Lung (tissue), 12 donors: Measurements from ENCODE around the gene ACP5. TPM values are rescaled to one million over a fixed set of nuclear protein-coding genes. Genes with fewer than 3 reads are reported as not detected.

Source experiments
- ATAC-seq: fragments of 200-7000 bp; cut with Tn5 transposase; one replicate; pipeline ENCODE4 v1.9.1; 2020; ENCODE audit warnings: moderate number of reproducible peaks; ENCODE audit not compliant: insufficient read depth, low FRiP score
- DNase-seq, 3 donors: peaks; one replicate each; pipeline ENCODE4 v3.0.0-alpha.2; 2013 to 2017
- H3K27ac ChIP-seq, 2 donors: one replicate each; pipeline ENCODE4 v1.5.1; 2013; ENCODE audit warnings: mild to moderate bottlenecking in 2 of 2, moderate library complexity in 2 of 2, control low read depth in 1 of 2, inconsistent platforms in 1 of 2, low read depth in 1 of 2, low read length in 1 of 2
- H3K27me3 ChIP-seq, 3 donors: one replicate each; pipeline ENCODE4 v1.5.1; 2013; ENCODE audit warnings: low read length in 2 of 3; ENCODE audit not compliant: control insufficient read depth in 3 of 3, insufficient read depth in 3 of 3
- H3K36me3 ChIP-seq, 4 donors: one replicate each; pipeline ENCODE4 v1.5.1; 2013; ENCODE audit warnings: low read length in 4 of 4, mild to moderate bottlenecking in 1 of 4, moderate library complexity in 1 of 4; ENCODE audit not compliant: control insufficient read depth in 4 of 4, insufficient read depth in 4 of 4
- H3K4me1 ChIP-seq, 5 donors: one replicate each; pipeline ENCODE4 v1.5.1; 2013; ENCODE audit warnings: low read length in 5 of 5, mild to moderate bottlenecking in 2 of 5, moderate library complexity in 1 of 5; ENCODE audit not compliant: control insufficient read depth in 5 of 5, insufficient read depth in 5 of 5
- H3K4me3 ChIP-seq: one replicate; pipeline ENCODE4 v1.5.1; 2013; ENCODE audit warnings: mild to moderate bottlenecking, control low read depth, moderate library complexity
- H3K9ac ChIP-seq, 2 donors: one replicate each; pipeline ENCODE4 v1.5.1; 2013; ENCODE audit warnings: low read length in 2 of 2, control low read depth in 1 of 2; ENCODE audit not compliant: insufficient read depth in 1 of 2
- H3K9me3 ChIP-seq, 4 donors: one replicate each; pipeline ENCODE4 v1.5.1; 2013; ENCODE audit warnings: low read length in 3 of 4, mild to moderate bottlenecking in 1 of 4, moderate library complexity in 1 of 4; ENCODE audit not compliant: control insufficient read depth in 4 of 4, insufficient read depth in 3 of 4
- CTCF ChIP-seq: IDR thresholded peaks from 2 replicates; pipeline ENCODE4 v1.5.1; 2012; ENCODE audit warnings: mild to moderate bottlenecking; ENCODE audit errors: control extremely low read depth, extremely low read depth
- WGBS, 2 donors: extraction: QIAGEN DNeasy Blood & Tissue Kit; methylation state at CpG; one replicate each; pipeline ENCODE4 v1.1.7; 2013; 5-methylcytosine and 5-hydroxymethylcytosine counted together
- polyA plus RNA-seq, 2 donors: library from polyadenylated mRNA; stranded (reverse); fragments of 200-250 nt; gene quantifications; one replicate each; pipeline ENCODE4 v1.2.1, GENCODE V29; 2013
- total RNA-seq, 2 donors: library from RNA; depleted of rRNA in 1 of 2; stranded (reverse); fragments of >200 nt in 1 of 2; gene quantifications; one replicate each; pipeline ENCODE4 v1.2.1, GENCODE V29; 2014 to 2021
- donor health status: control.
- donor health status: control.
- donor health status: Bipolar disorder and iron deficiency.
- donor health status: healthy.
- donor health status: DM: yes; HTN: yes; CAD: no.

The ACP5 gene
- total and polyA plus RNA-seq, 4 donors: 22.5 to 301 (median 140) TPM

GRCh38 chr19:11530432-11530831, 47.0 kb downstream of the ACP5 start:
- H3K4me3 ChIP-seq: no peak overlapping the region
- H3K9me3 ChIP-seq: no peaks in the 10 kb centered on the region
- no peak for ATAC-seq
- peak; percentile 79 to 85 (median 84) for DNase-seq
- TF ChIP-seq CTCF: no peak
- H3K36me3 ChIP-seq: no peaks in the 10 kb centered on the region
- H3K9ac ChIP-seq: no peak overlapping the region
- no peaks in the 10 kb centered on the region for H3K27me3 ChIP-seq
- H3K27ac ChIP-seq: peak overlapping the region in 1 of 2 donors; percentile 46
- 23 to 24% methylated on average over 9 of the region's 9 CpGs for WGBS, 2 donors
- H3K4me1 ChIP-seq: peaks cover 0 to 11% (median 5%) of the 10 kb centered on the region in 5 donors

- WGBS, 2 donors: 0% methylated on average over 43 to 47 of the region's 47 CpGs
- H3K4me1 ChIP-seq: peaks cover 0 to 11% (median 4%) of the 10 kb centered on the region in 5 donors
- no peaks in the 10 kb centered on the region for H3K9me3 ChIP-seq
- peaks cover 0 to under 1% (median 0%) of the 10 kb centered on the region in 4 donors for H3K36me3 ChIP-seq
- peak; percentile 99 for ATAC-seq
- H3K27me3 ChIP-seq: no peaks in the 10 kb centered on the region
- DNase-seq: peak; percentile 97 to 98 (median 98)
- H3K9ac ChIP-seq: peak within 1 kb of the TSS; percentile 56 to 87
- H3K27ac ChIP-seq: peak within 1 kb of the TSS; percentile 93 to 99
- peak within 1 kb of the TSS; percentile 84 for H3K4me3 ChIP-seq
- no peak for TF ChIP-seq CTCF
These were observed 48.7 kb downstream of the ACP5 start, which contains the start of gene ECSIT for GRCh38 chr19:11528551-11529341. TSS of gene ECSIT (minus strand) at chr19:11529134. CDS start at chr19:11519170, 9,964 bp downstream.

Other genes starting within 250 kb of the ACP5 start
- gene RAB3D, start 238.0 kb downstream of the ACP5 start, total RNA-seq: 10 to 100 TPM; 28.0 to 73.2 TPM
- 10 to 100 TPM; 16.0 to 18.6 TPM for gene RAB3D, start 238.0 kb downstream of the ACP5 start, polyA plus RNA-seq
- gene TMEM205, start 231.4 kb downstream of the ACP5 start, total RNA-seq: 100 to 1,000 TPM; 101 to 125 TPM
- gene TMEM205, start 231.4 kb downstream of the ACP5 start, polyA plus RNA-seq: 100 to 1,000 TPM; 129 to 166 TPM
- gene CCDC159, start 231.1 kb downstream of the ACP5 start, total RNA-seq: 10 to 100 TPM; 25.8 to 26.5 TPM
- gene CCDC159, start 231.1 kb downstream of the ACP5 start, polyA plus RNA-seq: 10 to 100 TPM; 40.9 to 55.2 TPM
- 10 to 100 TPM in 1 of 2 donors, 1 to 10 TPM in 1; 9.1 to 33.2 TPM for gene PLPPR2, start 222.2 kb downstream of the ACP5 start, total RNA-seq
- gene PLPPR2, start 222.2 kb downstream of the ACP5 start, polyA plus RNA-seq: 10 to 100 TPM; 15.3 to 35.1 TPM
- gene SWSAP1, start 203.0 kb downstream of the ACP5 start, total RNA-seq: 1 to 10 TPM; 1.1 to 4.1 TPM
- gene SWSAP1, start 203.0 kb downstream of the ACP5 start, polyA plus RNA-seq: 1 to 10 TPM; 3.5 to 4.0 TPM
- gene EPOR, start 193.3 kb downstream of the ACP5 start, total RNA-seq: 10 to 100 TPM; 14.5 to 20.6 TPM
- gene EPOR, start 193.3 kb downstream of the ACP5 start, polyA plus RNA-seq: 10 to 100 TPM in 1 of 2 donors, 1 to 10 TPM in 1; 8.7 to 14.7 TPM
- gene RGL3, start 158.3 kb downstream of the ACP5 start, total RNA-seq: 10 to 100 TPM; 35.2 to 45.2 TPM
- 10 to 100 TPM; 10.4 to 39.3 TPM for gene RGL3, start 158.3 kb downstream of the ACP5 start, polyA plus RNA-seq
- 1 to 10 TPM; 3.9 to 9.8 TPM for gene ODAD3, start 142.5 kb downstream of the ACP5 start, total RNA-seq
- 1 to 10 TPM; 2.0 to 4.5 TPM for gene ODAD3, start 142.5 kb downstream of the ACP5 start, polyA plus RNA-seq
- gene PRKCSH, start 142.0 kb downstream of the ACP5 start, total RNA-seq: 100 to 1,000 TPM; 115 to 315 TPM
- 100 to 1,000 TPM; 142 to 174 TPM for gene PRKCSH, start 142.0 kb downstream of the ACP5 start, polyA plus RNA-seq
- gene ELAVL3, start 96.6 kb downstream of the ACP5 start, total RNA-seq: under 1 TPM in 1 of 2 donors, not detected in 1; 0.34 TPM
- under 1 TPM in 1 of 2 donors, not detected in 1; 0.15 TPM for gene ELAVL3, start 96.6 kb downstream of the ACP5 start, polyA plus RNA-seq
- 10 to 100 TPM in 1 of 2 donors, 1 to 10 TPM in 1; 5.4 to 12.9 TPM for gene ZNF653, start 71.8 kb downstream of the ACP5 start, total RNA-seq
- 10 to 100 TPM in 1 of 2 donors, 1 to 10 TPM in 1; 7.7 to 10.2 TPM for gene ZNF653, start 71.8 kb downstream of the ACP5 start, polyA plus RNA-seq
- 10 to 100 TPM; 31.7 to 46.4 TPM for gene ECSIT, start 48.5 kb downstream of the ACP5 start, total RNA-seq
- gene ECSIT, start 48.5 kb downstream of the ACP5 start, polyA plus RNA-seq: 10 to 100 TPM; 34.4 to 58.8 TPM
- gene CNN1, start 38.8 kb downstream of the ACP5 start, total RNA-seq: 10 to 100 TPM; 16.5 to 34.9 TPM
- 10 to 100 TPM; 17.2 to 27.8 TPM for gene CNN1, start 38.8 kb downstream of the ACP5 start, polyA plus RNA-seq
- gene ELOF1, start 18.4 kb downstream of the ACP5 start, total RNA-seq: 10 to 100 TPM; 19.2 to 64.2 TPM
- gene ELOF1, start 18.4 kb downstream of the ACP5 start, polyA plus RNA-seq: 10 to 100 TPM; 56.9 to 82.8 TPM
- gene ZNF627, start 19.8 kb upstream of the ACP5 start, total RNA-seq: 10 to 100 TPM; 10.2 to 30.6 TPM
- 1 to 10 TPM; 4.8 to 7.4 TPM for gene ZNF627, start 19.8 kb upstream of the ACP5 start, polyA plus RNA-seq
- gene ZNF823, start 161.3 kb upstream of the ACP5 start, total RNA-seq: 10 to 100 TPM in 1 of 2 donors, 1 to 10 TPM in 1; 5.2 to 13.1 TPM
- 1 to 10 TPM; 2.4 to 4.6 TPM for gene ZNF823, start 161.3 kb upstream of the ACP5 start, polyA plus RNA-seq
- gene ZNF441, start 189.4 kb upstream of the ACP5 start, total RNA-seq: 10 to 100 TPM in 1 of 2 donors, 1 to 10 TPM in 1; 9.4 to 26.4 TPM
- 1 to 10 TPM; 3.7 to 3.8 TPM for gene ZNF441, start 189.4 kb upstream of the ACP5 start, polyA plus RNA-seq
- gene ZNF491, start 220.9 kb upstream of the ACP5 start, total RNA-seq: 1 to 10 TPM; 2.5 to 4.9 TPM
- 1 to 10 TPM in 1 of 2 donors, under 1 TPM in 1; 0.54 to 1.1 TPM for gene ZNF491, start 220.9 kb upstream of the ACP5 start, polyA plus RNA-seq
- 10 to 100 TPM; 25.7 to 42.0 TPM for gene ZNF440, start 236.6 kb upstream of the ACP5 start, total RNA-seq
- 1 to 10 TPM; 5.2 to 9.3 TPM for gene ZNF440, start 236.6 kb upstream of the ACP5 start, polyA plus RNA-seq